Measurements from ENCODE around the gene USP17L26. TPM values are rescaled to one million over a fixed set of nuclear protein-coding genes. Genes with fewer than 3 reads are reported as not detected.
"Not testable (repeated sequence)": the region's sequence is repeated elsewhere in the genome, so short reads cannot be mapped to it uniquely, and the experiment has no call there.

The USP17L26 gene
- total RNA-seq, 4 donors from 2014 or later = not detected

GRCh38 chr4:9381012-9381534, 46.6 kb downstream of the USP17L26 start:
- peak; percentile 38 to 53 for DNase-seq
- H3K4me3 ChIP-seq = peak overlapping the region in 1 of 2 donors; percentile 23

GRCh38 chr4:9384126-9384525, 49.7 kb downstream of the USP17L26 start:
- DNase-seq = no peak
- H3K9me3 ChIP-seq = no peaks in the 10 kb centered on the region
- no peaks in the 10 kb centered on the region for H3K27me3 ChIP-seq
- intact Hi-C loops (cut with DNase I; ENCODE audit: low total_unique reads) = no loop called here
- H3K4me1 ChIP-seq = no peaks in the 10 kb centered on the region
- no peak for TF ChIP-seq POLR2A (IDR thresholded peaks at IDR 0.05)
- TF ChIP-seq, protein P1, sequence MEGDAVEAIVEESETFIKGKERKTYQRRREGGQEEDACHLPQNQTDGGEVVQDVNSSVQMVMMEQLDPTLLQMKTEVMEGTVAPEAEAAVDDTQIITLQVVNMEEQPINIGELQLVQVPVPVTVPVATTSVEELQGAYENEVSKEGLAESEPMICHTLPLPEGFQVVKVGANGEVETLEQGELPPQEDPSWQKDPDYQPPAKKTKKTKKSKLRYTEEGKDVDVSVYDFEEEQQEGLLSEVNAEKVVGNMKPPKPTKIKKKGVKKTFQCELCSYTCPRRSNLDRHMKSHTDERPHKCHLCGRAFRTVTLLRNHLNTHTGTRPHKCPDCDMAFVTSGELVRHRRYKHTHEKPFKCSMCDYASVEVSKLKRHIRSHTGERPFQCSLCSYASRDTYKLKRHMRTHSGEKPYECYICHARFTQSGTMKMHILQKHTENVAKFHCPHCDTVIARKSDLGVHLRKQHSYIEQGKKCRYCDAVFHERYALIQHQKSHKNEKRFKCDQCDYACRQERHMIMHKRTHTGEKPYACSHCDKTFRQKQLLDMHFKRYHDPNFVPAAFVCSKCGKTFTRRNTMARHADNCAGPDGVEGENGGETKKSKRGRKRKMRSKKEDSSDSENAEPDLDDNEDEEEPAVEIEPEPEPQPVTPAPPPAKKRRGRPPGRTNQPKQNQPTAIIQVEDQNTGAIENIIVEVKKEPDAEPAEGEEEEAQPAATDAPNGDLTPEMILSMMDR (IDR thresholded peaks at IDR 0.05) = no peak
- H3K27ac ChIP-seq = no peak overlapping the region
- no peaks in the 10 kb centered on the region for H3K36me3 ChIP-seq
- no peak overlapping the region for H3K4me3 ChIP-seq

More at GRCh38 chr4:9381012-9381534, 46.6 kb downstream of the USP17L26 start:
- TF ChIP-seq, protein P1 (IDR thresholded peaks at IDR 0.05) = peak in 3 of 4 experiments; percentile 28 to 40 (median 36)
- intact Hi-C loops (cut with DNase I; ENCODE audit: low total_unique reads); H3K9me3 ChIP-seq; H3K27me3 ChIP-seq; H3K4me1 ChIP-seq; H3K27ac ChIP-seq; H3K36me3 ChIP-seq: not testable (repeated sequence)

Other genes with a start within 250 kb of the USP17L26 start
- not detected for gene FAM90A26, start 164.2 kb upstream of the USP17L26 start, total RNA-seq
- not detected for gene USP17L10, start 124.0 kb upstream of the USP17L26 start, total RNA-seq
- not detected for gene USP17L11, start 119.3 kb upstream of the USP17L26 start, total RNA-seq
- gene USP17L12, start 114.5 kb upstream of the USP17L26 start, total RNA-seq = not detected
- not detected for gene USP17L13, start 109.8 kb upstream of the USP17L26 start, total RNA-seq
- under 1 TPM in 1 of 4 donors, not detected in 3; 0.27 TPM for gene USP17L15, start 100.3 kb upstream of the USP17L26 start, total RNA-seq
- gene USP17L17, start 90.8 kb upstream of the USP17L26 start, total RNA-seq = not detected
- gene USP17L18, start 86.0 kb upstream of the USP17L26 start, total RNA-seq = not detected
- not detected for gene USP17L19, start 81.3 kb upstream of the USP17L26 start, total RNA-seq
- gene USP17L20, start 76.5 kb upstream of the USP17L26 start, total RNA-seq = not detected
- gene USP17L21, start 71.8 kb upstream of the USP17L26 start, total RNA-seq = not detected
- gene USP17L22, start 67.0 kb upstream of the USP17L26 start, total RNA-seq = not detected
- gene USP17L24, start 9.5 kb upstream of the USP17L26 start, total RNA-seq = not detected
- not detected for gene USP17L25, start 4.7 kb upstream of the USP17L26 start, total RNA-seq
- gene USP17L5, start 4.7 kb downstream of the USP17L26 start, total RNA-seq = not detected
- gene USP17L27, start 9.5 kb downstream of the USP17L26 start, total RNA-seq = not detected
- not detected for gene USP17L28, start 14.2 kb downstream of the USP17L26 start, total RNA-seq
- not detected for gene USP17L29, start 19.0 kb downstream of the USP17L26 start, total RNA-seq
- gene USP17L30, start 28.5 kb downstream of the USP17L26 start, total RNA-seq = not detected
- gene DEFB131A, start 109.8 kb downstream of the USP17L26 start, total RNA-seq = not detected

Data from uterus (tissue), 4 donors.